HUES64 (cell line): ENCODE data around the gene B3GNT9. TPM values are rescaled to one million over a fixed set of nuclear protein-coding genes. Genes with fewer than 3 reads are reported as not detected.

Experiments
- H3K27ac ChIP-seq: 2 replicates; pipeline ENCODE4 v1.7.0; 2013; ENCODE audit warnings: low read depth, low read length, inconsistent platforms
- H3K27me3 ChIP-seq: 2 replicates; pipeline ENCODE4 v1.6.1; 2013; ENCODE audit warnings: mild to moderate bottlenecking, low read length; ENCODE audit not compliant: insufficient read depth
- H3K36me3 ChIP-seq: 2 replicates; pipeline ENCODE4 v1.6.1; 2013; ENCODE audit warnings: mild to moderate bottlenecking, low read length; ENCODE audit not compliant: insufficient read depth
- H3K4me1 ChIP-seq: 2 replicates; pipeline ENCODE4 v1.6.1; 2013; ENCODE audit warnings: mild to moderate bottlenecking, low read length, moderate library complexity; ENCODE audit not compliant: insufficient read depth
- H3K4me3 ChIP-seq: 2 replicates; pipeline ENCODE4 v1.5.1; 2013; ENCODE audit warnings: mild to moderate bottlenecking, low read length, moderate library complexity
- H3K9ac ChIP-seq: 2 replicates; pipeline ENCODE4 v1.6.1; 2013; ENCODE audit warnings: mild to moderate bottlenecking, low read depth, low read length
- H3K9me3 ChIP-seq: 2 replicates; pipeline ENCODE4 v1.6.1; 2013; ENCODE audit warnings: low read depth, low read length; ENCODE audit not compliant: insufficient read depth
- WGBS: fragments of 150-250, 120-280 bp; methylation state at CpG from one replicate; pipeline ENCODE4 v1.1.7; 2013; ENCODE audit warnings: missing lambda C conversion rate; 5-methylcytosine and 5-hydroxymethylcytosine counted together
- polyA plus RNA-seq, 2 experiments: library from polyadenylated mRNA; stranded (reverse); fragments of 50-300 nt; gene quantifications; one replicate each; pipeline ENCODE4 v1.2.3, GENCODE V29; 2013

B3GNT9 gene
- polyA plus RNA-seq (2013, experiment 1 of 2), result 2.2 TPM
- polyA plus RNA-seq (2013, experiment 2 of 2), result 2.9 TPM

DNA sequence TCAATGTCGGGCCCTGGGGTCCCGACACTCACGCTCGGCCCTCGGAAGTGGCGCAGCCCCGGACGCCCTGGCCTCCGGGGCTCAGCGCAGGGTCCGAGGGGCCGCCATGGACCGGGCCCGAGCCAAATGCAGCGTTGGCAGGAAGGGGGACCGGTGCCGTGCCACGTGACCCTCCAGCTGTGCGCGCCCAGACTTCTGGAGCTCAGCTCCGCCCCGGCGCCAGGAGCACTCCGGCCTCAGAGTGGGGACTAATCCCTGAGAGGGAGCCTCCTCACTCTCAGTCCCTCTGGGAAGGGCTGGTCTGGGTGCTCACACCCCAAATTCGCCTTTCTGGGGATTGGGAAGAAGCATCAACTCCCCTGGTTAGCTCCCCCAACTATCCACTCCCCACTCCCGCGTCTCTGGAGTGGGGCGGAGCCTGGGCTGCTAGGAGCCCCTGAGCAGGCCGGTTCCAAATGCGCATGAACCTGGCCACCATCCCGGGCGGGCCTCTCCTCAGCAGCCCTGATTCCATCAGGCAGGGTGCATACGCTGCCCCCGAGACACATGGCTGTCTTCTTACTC is at the start of gene B3GNT9:
Gene B3GNT9 (minus strand): TSS at position 166 of the 564 bp plus-strand sequence. CDS start 513 bp downstream, outside the sequence.
- H3K9me3 ChIP-seq, result no peaks in the 10 kb centered on the region
- peaks cover 25% of the 10 kb centered on the region for H3K36me3 ChIP-seq
- no peaks in the 10 kb centered on the region for H3K4me1 ChIP-seq
- peak within 1 kb of the TSS; percentile 65; the same call in 1 of the 2 replicates for H3K27ac ChIP-seq
- peak within 1 kb of the TSS; percentile 57 for H3K4me3 ChIP-seq
- H3K9ac ChIP-seq, result peak within 1 kb of the TSS; percentile 51
- peaks cover 67% of the 10 kb centered on the region for H3K27me3 ChIP-seq
- 2% methylated on average over 34 of the region's 34 CpGs for WGBS

DNA sequence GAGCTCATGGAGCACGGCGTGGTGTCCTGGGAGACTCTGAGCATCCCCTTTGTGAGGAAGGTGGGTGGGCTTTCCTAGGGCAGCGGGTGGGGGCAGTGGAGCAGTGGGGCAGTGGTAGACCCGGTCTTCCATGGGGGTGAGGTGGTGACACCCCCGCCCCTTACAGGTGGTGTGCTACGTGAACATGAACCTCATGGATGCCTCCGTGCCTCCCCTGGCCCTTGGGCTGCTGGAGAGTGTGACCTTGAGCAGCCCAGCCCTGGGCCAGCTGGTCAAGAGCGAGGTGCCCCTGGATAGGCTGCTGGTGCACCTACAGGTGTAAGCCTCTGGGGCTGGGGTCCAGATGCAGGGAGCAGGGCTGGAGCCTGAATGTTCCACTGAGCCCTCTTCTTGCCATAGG is 49.7 kb upstream of the B3GNT9 start:
- H3K36me3 ChIP-seq, result peaks cover 52% of the 10 kb centered on the region

DNA sequence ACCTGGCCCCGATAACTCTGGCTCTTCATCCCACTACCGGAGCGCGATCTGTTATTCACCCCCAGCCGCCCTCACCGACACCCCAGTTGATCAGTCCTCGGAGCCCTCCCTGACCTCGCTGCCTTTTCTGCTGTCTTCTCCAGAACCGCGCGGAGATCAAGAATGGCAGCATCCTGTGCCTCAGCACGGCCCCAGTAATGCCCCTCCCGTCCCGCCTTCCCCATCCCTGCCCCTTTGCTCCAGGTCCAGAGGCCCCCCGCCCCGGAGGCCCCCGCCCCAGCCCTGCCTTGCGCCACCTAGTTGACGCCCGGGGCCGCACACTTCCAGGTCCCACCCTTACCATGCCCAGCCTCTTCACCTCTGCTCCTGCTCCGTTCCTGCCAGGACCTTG is 49.0 kb upstream of the B3GNT9 start:
- WGBS, result 92% methylated on average over 21 of the region's 22 CpGs
- Histone ChIP-seq H3K9ac (no peak overlapping the region; the same call in 1 of the 2 replicates), H3K36me3 (peaks cover 59% of the 10 kb centered on the region)

More for the DNA sequence above, 49.7 kb upstream of the B3GNT9 start:
- no peaks in the 10 kb centered on the region; the same call in 1 of the 2 replicates for H3K4me1 ChIP-seq
- H3K9me3 ChIP-seq, result no peaks in the 10 kb centered on the region
- no peak overlapping the region for H3K27ac ChIP-seq
- H3K27me3 ChIP-seq, result no peaks in the 10 kb centered on the region
- no peak overlapping the region for H3K4me3 ChIP-seq
- WGBS, result 94% methylated on average over 8 of the region's 8 CpGs
- H3K9ac ChIP-seq, result no peak overlapping the region

GRCh38 chr16:67199011-67199807 is 48.4 kb upstream of the B3GNT9 start, which contains the start of gene ELMO3:
ELMO3 (plus strand) TSS chr16:67199131; CDS start chr16:67199327, 196 bp downstream.
- Histone ChIP-seq H3K9me3 (no peaks in the 10 kb centered on the region), H3K27ac (no peak within 1 kb of the TSS), H3K36me3 (peaks cover 64% of the 10 kb centered on the region), H3K27me3 (no peaks in the 10 kb centered on the region), H3K4me1 (no peaks in the 10 kb centered on the region; the same call in 1 of the 2 replicates), H3K9ac (no peak within 1 kb of the TSS; the same call in 1 of the 2 replicates), H3K4me3 (peak within 1 kb of the TSS; percentile 64)
- WGBS, result 87% methylated on average over 59 of the region's 61 CpGs

More for the DNA sequence above, 49.0 kb upstream of the B3GNT9 start:
- Histone ChIP-seq H3K27me3 (no peaks in the 10 kb centered on the region), H3K9me3 (no peaks in the 10 kb centered on the region), H3K27ac (no peak overlapping the region), H3K4me1 (no peaks in the 10 kb centered on the region; the same call in 1 of the 2 replicates), H3K4me3 (peak overlapping the region; percentile 56)

- no peak overlapping the region for H3K27ac ChIP-seq
- H3K27me3 ChIP-seq, result no peaks in the 10 kb centered on the region
- H3K9ac ChIP-seq, result no peak overlapping the region
- peaks cover 2% of the 10 kb centered on the region for H3K4me1 ChIP-seq
- H3K9me3 ChIP-seq, result no peaks in the 10 kb centered on the region
- 87% methylated on average over 12 of the region's 12 CpGs for WGBS
- peaks cover 68% of the 10 kb centered on the region for H3K36me3 ChIP-seq
- peak overlapping the region; percentile 64; the same call in 1 of the 2 replicates for H3K4me3 ChIP-seq
Observed at GRCh38 chr16:67198238-67198734, 47.5 kb upstream of the B3GNT9 start.

- no peaks in the 10 kb centered on the region for H3K27me3 ChIP-seq
- WGBS, result 93% methylated on average over 6 of the region's 6 CpGs
- H3K9me3 ChIP-seq, result no peaks in the 10 kb centered on the region
- peaks cover 7% of the 10 kb centered on the region for H3K4me1 ChIP-seq
- peaks cover 66% of the 10 kb centered on the region for H3K36me3 ChIP-seq
- no peak overlapping the region for H3K9ac ChIP-seq
- H3K4me3 ChIP-seq, result no peak overlapping the region
- H3K27ac ChIP-seq, result no peak overlapping the region
Observed at GRCh38 chr16:67197704-67198103, 46.9 kb upstream of the B3GNT9 start.

GRCh38 chr16:67196881-67197280 is 46.1 kb upstream of the B3GNT9 start:
- 94% methylated on average over 1 of the region's 1 CpG for WGBS
- H3K4me1 ChIP-seq, result peaks cover 7% of the 10 kb centered on the region

DNA sequence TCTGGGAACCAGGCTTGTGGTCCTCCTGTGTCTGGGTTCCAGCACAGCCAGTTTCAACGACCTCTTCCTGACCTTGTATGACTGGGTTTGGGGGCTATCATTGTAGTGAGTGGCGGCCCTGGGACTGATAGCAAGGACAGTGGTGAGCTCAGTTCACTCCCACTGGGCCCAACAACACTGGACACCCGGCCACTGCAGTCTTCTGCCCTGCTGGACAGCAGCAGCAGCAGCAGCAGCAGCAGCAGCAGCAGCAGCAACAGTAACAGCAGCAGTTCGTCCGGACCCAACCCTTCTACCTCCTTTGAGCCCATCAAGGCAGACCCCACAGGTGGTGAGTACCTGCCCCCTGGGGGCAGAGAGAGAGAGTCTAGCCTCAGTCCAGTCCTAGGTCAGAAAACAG is 44.9 kb upstream of the B3GNT9 start:
- H3K27me3 ChIP-seq, result no peaks in the 10 kb centered on the region
- no peak overlapping the region for H3K4me3 ChIP-seq
- H3K9ac ChIP-seq, result no peak overlapping the region
- WGBS, result 95% methylated on average over 5 of the region's 5 CpGs
- no peak overlapping the region for H3K27ac ChIP-seq
- H3K9me3 ChIP-seq, result no peaks in the 10 kb centered on the region
- peaks cover 53% of the 10 kb centered on the region for H3K36me3 ChIP-seq
- H3K4me1 ChIP-seq, result peaks cover 7% of the 10 kb centered on the region

More at GRCh38 chr16:67196881-67197280, 46.1 kb upstream of the B3GNT9 start:
- Histone ChIP-seq H3K9ac (no peak overlapping the region), H3K27me3 (no peaks in the 10 kb centered on the region), H3K36me3 (peaks cover 59% of the 10 kb centered on the region), H3K4me3 (no peak overlapping the region), H3K9me3 (no peaks in the 10 kb centered on the region), H3K27ac (no peak overlapping the region)

- Histone ChIP-seq H3K27ac (no peak overlapping the region), H3K9me3 (no peaks in the 10 kb centered on the region), H3K36me3 (peaks cover 51% of the 10 kb centered on the region), H3K27me3 (no peaks in the 10 kb centered on the region), H3K9ac (no peak overlapping the region), H3K4me3 (no peak overlapping the region), H3K4me1 (peaks cover 7% of the 10 kb centered on the region)
- 96% methylated on average over 4 of the region's 6 CpGs for WGBS
Observed at GRCh38 chr16:67194260-67194659, 43.5 kb upstream of the B3GNT9 start.

- Histone ChIP-seq H3K36me3 (peaks cover 51% of the 10 kb centered on the region), H3K27ac (no peak overlapping the region), H3K9ac (no peak overlapping the region), H3K9me3 (no peaks in the 10 kb centered on the region), H3K4me1 (peaks cover 7% of the 10 kb centered on the region), H3K4me3 (peak overlapping the region; percentile 99), H3K27me3 (no peaks in the 10 kb centered on the region)
Observed at GRCh38 chr16:67193536-67193935, 42.7 kb upstream of the B3GNT9 start.

GRCh38 chr16:67192781-67193361 is 42.1 kb upstream of the B3GNT9 start:
- Histone ChIP-seq H3K9ac (peak overlapping the region; percentile 91), H3K4me1 (peaks cover 7% of the 10 kb centered on the region; the same call in 1 of the 2 replicates), H3K27ac (no peak overlapping the region), H3K36me3 (peaks cover 48% of the 10 kb centered on the region), H3K4me3 (peak overlapping the region; percentile 99), H3K27me3 (no peaks in the 10 kb centered on the region), H3K9me3 (no peaks in the 10 kb centered on the region)
- 43% methylated on average over 17 of the region's 17 CpGs for WGBS
